DND-41 (cell line): ENCODE data around the gene ZNF497.

Experiments used
- CTCF ChIP-seq: IDR thresholded peaks from 2 replicates; pipeline ENCODE4 v1.5.1; 2012; ENCODE audit warnings: borderline replicate concordance, low read length, moderate library complexity, mild to moderate bottlenecking; ENCODE audit not compliant: poor library complexity, severe bottlenecking; ENCODE audit errors: extremely low read depth
- EZH2 ChIP-seq: IDR thresholded peaks from 3 replicates; pipeline ENCODE4 v1.6.1; 2012; ENCODE audit warnings: borderline replicate concordance, low read depth, mild to moderate bottlenecking, moderate library complexity, low read length, inconsistent platforms; ENCODE audit not compliant: severe bottlenecking

GRCh38 chr19:58330458-58330857, 32.1 kb downstream of the ZNF497 start:
- TF ChIP-seq CTCF: no peak
- TF ChIP-seq EZH2: no peak
